NCI-H345 (cell line): ENCODE results near the gene USP24.
A peak's percentile ranks its signal among the peaks of the same experiment; 100 is the strongest.

Experiments used
- DNase-seq: peaks from one replicate; lab custom pipeline; 2025; lab: John Stamatoyannopoulos, UW

USP24 gene, protein sequence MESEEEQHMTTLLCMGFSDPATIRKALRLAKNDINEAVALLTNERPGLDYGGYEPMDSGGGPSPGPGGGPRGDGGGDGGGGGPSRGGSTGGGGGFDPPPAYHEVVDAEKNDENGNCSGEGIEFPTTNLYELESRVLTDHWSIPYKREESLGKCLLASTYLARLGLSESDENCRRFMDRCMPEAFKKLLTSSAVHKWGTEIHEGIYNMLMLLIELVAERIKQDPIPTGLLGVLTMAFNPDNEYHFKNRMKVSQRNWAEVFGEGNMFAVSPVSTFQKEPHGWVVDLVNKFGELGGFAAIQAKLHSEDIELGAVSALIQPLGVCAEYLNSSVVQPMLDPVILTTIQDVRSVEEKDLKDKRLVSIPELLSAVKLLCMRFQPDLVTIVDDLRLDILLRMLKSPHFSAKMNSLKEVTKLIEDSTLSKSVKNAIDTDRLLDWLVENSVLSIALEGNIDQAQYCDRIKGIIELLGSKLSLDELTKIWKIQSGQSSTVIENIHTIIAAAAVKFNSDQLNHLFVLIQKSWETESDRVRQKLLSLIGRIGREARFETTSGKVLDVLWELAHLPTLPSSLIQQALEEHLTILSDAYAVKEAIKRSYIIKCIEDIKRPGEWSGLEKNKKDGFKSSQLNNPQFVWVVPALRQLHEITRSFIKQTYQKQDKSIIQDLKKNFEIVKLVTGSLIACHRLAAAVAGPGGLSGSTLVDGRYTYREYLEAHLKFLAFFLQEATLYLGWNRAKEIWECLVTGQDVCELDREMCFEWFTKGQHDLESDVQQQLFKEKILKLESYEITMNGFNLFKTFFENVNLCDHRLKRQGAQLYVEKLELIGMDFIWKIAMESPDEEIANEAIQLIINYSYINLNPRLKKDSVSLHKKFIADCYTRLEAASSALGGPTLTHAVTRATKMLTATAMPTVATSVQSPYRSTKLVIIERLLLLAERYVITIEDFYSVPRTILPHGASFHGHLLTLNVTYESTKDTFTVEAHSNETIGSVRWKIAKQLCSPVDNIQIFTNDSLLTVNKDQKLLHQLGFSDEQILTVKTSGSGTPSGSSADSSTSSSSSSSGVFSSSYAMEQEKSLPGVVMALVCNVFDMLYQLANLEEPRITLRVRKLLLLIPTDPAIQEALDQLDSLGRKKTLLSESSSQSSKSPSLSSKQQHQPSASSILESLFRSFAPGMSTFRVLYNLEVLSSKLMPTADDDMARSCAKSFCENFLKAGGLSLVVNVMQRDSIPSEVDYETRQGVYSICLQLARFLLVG (N-terminal part only)

GRCh38 chr1:55215194-55216021 lies at the start of gene USP24:
TSS of gene USP24 (minus strand) at chr1:55215364. CDS start at chr1:55215113, 251 bp downstream.
- DNase-seq: peak; percentile 71

- no peak for DNase-seq
Observed at GRCh38 chr1:55262822-55263221, 47.7 kb upstream of the USP24 start.

GRCh38 chr1:55259911-55260609 lies 44.9 kb upstream of the USP24 start:
- DNase-seq: no peak

DNA sequence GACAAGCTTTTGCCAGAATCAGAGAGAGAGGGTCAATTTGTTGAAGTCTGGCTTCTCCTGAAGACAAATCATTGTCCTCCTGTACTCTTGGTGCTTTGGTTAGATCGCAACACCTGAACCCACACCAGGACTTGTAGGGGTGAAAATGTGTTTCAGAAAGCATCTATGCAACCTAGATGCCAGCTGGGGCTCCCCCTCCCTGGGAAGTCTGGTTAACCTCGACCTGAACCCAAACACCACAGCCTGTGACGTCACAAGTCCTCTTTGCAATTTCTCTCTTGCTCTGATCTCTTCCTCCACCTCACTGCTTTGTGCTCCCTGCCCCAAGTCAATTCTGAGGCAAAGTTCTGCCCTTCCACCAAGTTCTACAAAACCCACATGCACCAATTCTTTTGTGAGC lies 42.8 kb upstream of the USP24 start:
- DNase-seq: no peak

GRCh38 chr1:55255901-55256300 lies 40.7 kb upstream of the USP24 start:
- no peak for DNase-seq

GRCh38 chr1:55252942-55253589 lies 37.9 kb upstream of the USP24 start:
- DNase-seq: no peak

DNA sequence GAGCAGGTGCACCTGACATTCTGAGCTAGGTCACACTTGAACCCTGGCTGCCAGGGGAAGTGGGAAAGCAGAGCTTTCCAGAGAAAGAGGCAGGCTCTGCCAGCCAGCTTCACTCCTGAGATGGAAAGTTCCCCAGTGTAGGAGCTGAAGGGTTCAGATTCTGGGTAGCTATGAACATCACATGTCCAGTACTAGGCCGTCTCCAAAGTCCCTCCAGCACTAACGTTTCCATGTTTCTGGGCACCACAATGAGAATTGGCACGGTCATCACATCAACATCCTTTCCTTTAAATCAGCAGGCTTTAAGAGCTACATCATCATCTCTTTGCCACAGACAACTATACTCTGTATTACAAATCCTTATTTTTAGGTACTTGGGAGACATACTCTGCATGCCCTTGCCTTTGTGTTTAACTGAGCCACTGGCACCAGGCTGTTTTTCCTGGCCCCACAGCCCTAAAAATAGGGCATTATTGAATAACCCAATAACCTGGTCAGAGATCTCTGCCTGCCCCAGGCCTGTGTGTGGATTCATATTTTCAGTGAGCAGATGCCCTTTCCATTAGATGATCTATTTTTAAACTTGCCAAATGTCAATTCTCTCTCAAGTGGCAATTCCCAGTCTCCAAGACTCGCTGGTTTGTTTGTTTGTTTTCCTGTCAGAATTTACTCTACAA lies 35.4 kb upstream of the USP24 start:
- no peak for DNase-seq

GRCh38 chr1:55249646-55250398 lies 34.7 kb upstream of the USP24 start:
- DNase-seq: no peak

- no peak for DNase-seq
Observed at GRCh38 chr1:55246896-55247295, 31.7 kb upstream of the USP24 start.

- no peak for DNase-seq
Observed at GRCh38 chr1:55246331-55246730, 31.2 kb upstream of the USP24 start.

DNA sequence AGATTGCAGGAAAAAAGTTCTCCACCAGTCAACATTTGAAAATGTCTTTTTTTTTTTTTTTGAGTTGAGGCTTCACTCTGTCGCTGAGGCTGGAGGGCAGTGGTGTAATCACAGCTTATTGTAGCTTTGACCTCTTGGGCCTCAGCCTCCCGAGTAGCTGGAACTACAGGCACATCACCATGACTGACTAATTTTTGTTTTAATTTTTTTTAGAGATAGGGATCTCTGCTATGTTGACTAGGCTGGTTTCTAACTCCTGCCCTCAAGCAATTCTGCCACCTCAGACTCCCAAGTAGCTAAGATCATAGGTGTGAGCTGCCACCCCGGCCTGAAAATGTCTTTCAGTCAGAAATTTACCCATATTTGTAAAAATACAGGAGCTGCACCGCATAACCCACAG lies 30.6 kb upstream of the USP24 start:
- no peak for DNase-seq

DNA sequence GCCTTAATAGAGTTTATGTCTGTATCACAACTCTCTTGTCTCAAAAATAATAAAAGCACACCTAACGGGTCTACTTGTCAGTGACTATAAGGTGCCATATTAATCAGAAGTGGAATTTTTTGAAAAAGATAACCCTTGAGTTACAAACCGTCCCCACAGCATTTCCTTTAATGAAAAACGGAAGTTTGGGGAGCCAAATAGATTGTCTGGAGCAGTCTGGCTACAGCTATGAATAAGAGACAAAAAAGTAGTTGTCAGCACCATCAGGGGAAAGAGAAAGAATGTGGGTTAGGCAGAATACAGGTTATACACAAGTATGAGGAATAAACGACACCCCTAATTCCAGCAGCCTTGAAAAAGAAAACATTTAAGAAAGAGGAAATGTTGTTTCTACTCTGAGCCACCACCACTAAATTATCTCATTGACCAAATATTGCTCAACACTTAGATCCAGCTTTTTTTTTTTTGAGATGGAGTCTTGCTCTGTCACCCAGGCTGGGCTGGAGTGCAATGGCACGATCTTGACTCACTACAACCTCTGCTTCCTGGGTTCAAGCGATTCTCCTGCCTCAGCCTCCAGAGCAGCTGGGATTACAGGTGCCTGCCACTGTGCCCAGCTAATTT lies 29.4 kb upstream of the USP24 start:
- DNase-seq: no peak

DNA sequence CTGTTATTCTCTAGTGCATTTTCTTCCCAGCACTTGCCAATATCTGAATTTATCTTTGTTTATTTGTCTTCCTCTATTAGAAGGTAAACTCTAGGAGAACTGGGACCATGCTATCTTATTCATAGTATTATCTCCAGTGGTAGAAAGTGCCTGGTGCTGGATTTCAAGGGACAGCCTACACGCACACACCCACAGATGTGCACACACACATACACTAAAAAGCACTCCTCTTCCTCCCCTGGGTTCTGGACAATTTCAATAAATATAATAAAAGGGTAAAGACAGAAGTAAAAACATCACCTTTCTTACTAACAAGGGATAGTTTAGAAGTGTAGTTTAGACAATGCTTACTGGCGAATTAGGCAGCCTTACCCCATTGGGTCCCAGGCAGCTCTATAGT lies 28.5 kb upstream of the USP24 start:
- DNase-seq: no peak

- no peak for DNase-seq
Observed at GRCh38 chr1:55239548-55239947, 24.4 kb upstream of the USP24 start.

GRCh38 chr1:55235722-55236121 lies 20.6 kb upstream of the USP24 start:
- DNase-seq: no peak

DNA sequence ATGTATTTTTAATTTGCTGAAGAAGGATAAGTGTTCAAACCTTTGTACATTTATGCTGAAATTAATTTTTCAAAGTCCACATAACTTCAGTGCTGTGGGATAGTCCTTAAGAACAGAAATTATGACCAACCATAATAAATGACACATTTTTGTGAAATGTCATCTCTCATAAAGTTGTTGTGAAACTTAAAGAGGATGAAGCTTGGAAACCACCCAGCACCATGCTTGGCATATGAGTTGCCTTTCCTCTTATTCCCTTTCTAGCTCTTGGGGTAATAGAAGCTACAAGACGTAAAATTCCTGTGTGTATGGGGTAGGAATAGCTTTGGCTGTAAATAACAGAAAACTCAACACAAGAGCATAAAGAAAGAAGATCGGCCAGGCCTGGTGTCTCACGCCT lies 18.9 kb upstream of the USP24 start:
- DNase-seq: no peak

DNA sequence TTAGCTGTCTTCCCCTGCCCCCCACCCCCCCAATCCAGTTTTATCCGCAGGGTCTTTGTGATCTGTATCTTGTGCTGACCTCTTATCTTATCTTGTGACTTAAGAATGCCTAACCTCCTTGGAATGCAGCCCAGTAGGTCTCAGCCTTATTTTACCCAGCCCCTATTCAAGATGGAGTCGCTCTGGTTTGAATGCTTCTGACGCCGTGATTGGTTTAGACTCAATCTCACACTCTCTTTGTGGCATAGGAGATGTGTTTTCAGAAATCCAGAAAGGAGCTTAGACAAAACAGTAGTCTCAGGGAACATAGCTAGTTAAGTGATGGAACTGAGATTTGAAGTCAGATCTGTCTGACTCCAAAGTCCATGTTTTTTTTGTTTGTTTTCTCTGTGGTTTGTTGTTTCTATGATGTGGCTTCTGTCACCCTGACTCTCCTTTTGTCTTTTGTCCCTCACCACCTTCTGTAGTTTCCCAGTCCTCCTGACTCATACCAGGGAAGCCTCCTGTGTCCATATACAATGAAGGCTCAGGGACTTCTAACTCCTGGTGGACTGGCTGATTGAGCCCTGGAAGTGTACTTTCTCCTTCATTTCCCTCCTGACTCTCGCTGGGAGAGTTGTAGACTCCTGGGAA lies 18.1 kb upstream of the USP24 start:
- no peak for DNase-seq
